WTC11 (cell line): ENCODE measurements around the gene PAPPA2. TPM values are rescaled to one million over a fixed set of nuclear protein-coding genes. Genes with fewer than 3 reads are reported as not detected.

ENCODE experiments used
- ATAC-seq: fragments of 200-7000 bp; cut with Tn5 transposase; 2 replicates; pipeline ENCODE4 v1.10.0; 2021; ENCODE audit warnings: mild to moderate bottlenecking, moderate library complexity
- CTCF ChIA-PET: fragments of 300-600 bp; sonication (Branson Sonifier 250); formaldehyde crosslinking; loops from one replicate; lab custom pipeline; 2021; ENCODE audit warnings: antibody characterized with exemption; lab: Charles Lee
- POLR2A ChIA-PET: fragments of 350-600 bp; sonication (Branson Sonifier 250); formaldehyde crosslinking; loops from one replicate; lab custom pipeline; 2021; ENCODE audit warnings: antibody characterized with exemption; lab: Charles Lee
- DNase-seq: peaks from one replicate; pipeline ENCODE4 v3.0.0; 2021; ENCODE audit warnings: low spot score
- H3K27ac Mint-ChIP-seq: 2 replicates; pipeline ENCODE4 v1.8.0; 2021; ENCODE audit warnings: mixed read lengths
- H3K27me3 Mint-ChIP-seq: 2 replicates; pipeline ENCODE4 v1.8.0; 2021; ENCODE audit warnings: low read depth, mild to moderate bottlenecking, moderate library complexity, mixed read lengths
- H3K36me3 Mint-ChIP-seq: 2 replicates; pipeline ENCODE4 v1.8.0; 2021; ENCODE audit warnings: mixed read lengths
- H3K4me1 Mint-ChIP-seq: 2 replicates; pipeline ENCODE4 v1.8.0; 2022; ENCODE audit warnings: mixed read lengths
- H3K4me3 Mint-ChIP-seq: 2 replicates; pipeline ENCODE4 v1.8.0; 2021; ENCODE audit warnings: mild to moderate bottlenecking, moderate library complexity, mixed read lengths
- H3K9me3 Mint-ChIP-seq: 2 replicates; pipeline ENCODE4 v1.8.0; 2021; ENCODE audit warnings: mixed read lengths
- CBFB ChIP-seq: sonication (generic); formaldehyde crosslinking; IDR thresholded peaks from 2 replicates; pipeline ENCODE4 v1.8.1; 2022; ENCODE audit warnings: mild to moderate bottlenecking, low read depth, missing genetic modification reagents
- E2F4 ChIP-seq: sonication (generic); formaldehyde crosslinking; IDR thresholded peaks from 2 replicates; pipeline ENCODE4 v1.8.1; 2022; ENCODE audit warnings: low read depth, mild to moderate bottlenecking, moderate library complexity, missing genetic modification reagents, borderline replicate concordance
- FOXK1 ChIP-seq: sonication (generic); formaldehyde crosslinking; IDR thresholded peaks from 2 replicates; pipeline ENCODE4 v1.8.0; 2022; ENCODE audit warnings: mild to moderate bottlenecking, moderate library complexity, missing genetic modification reagents
- GTF2I ChIP-seq: fragments of 250-450 bp; sonication (Bioruptor Pico); conservative IDR thresholded peaks from 2 replicates; pipeline ENCODE4 v1.4.0; 2021; ENCODE audit warnings: mild to moderate bottlenecking
- JUN ChIP-seq: sonication (generic); formaldehyde crosslinking; IDR thresholded peaks from 2 replicates; pipeline ENCODE4 v1.8.0; 2023; ENCODE audit warnings: mild to moderate bottlenecking, missing genetic modification reagents
- KAT7 ChIP-seq: sonication (generic); formaldehyde crosslinking; IDR thresholded peaks from 2 replicates; pipeline ENCODE4 v1.8.1; 2023; ENCODE audit warnings: missing genetic modification reagents, mild to moderate bottlenecking, borderline replicate concordance
- MLX ChIP-seq: sonication (generic); formaldehyde crosslinking; IDR thresholded peaks from 2 replicates; pipeline ENCODE4 v1.8.1; 2023; ENCODE audit warnings: mild to moderate bottlenecking, missing genetic modification reagents, moderate library complexity
- MXD4 ChIP-seq: fragments of 250-450 bp; sonication (Bioruptor Pico); IDR thresholded peaks from 2 replicates; pipeline ENCODE4 v1.8.0; 2021; ENCODE audit warnings: mild to moderate bottlenecking, moderate library complexity, borderline replicate concordance
- MYBL2 ChIP-seq: sonication (generic); formaldehyde crosslinking; IDR thresholded peaks from 2 replicates; pipeline ENCODE4 v1.8.1; 2023; ENCODE audit warnings: mild to moderate bottlenecking, moderate library complexity, missing genetic modification reagents
- OVOL2 ChIP-seq: fragments of 250-450 bp; sonication (Bioruptor Pico); IDR thresholded peaks from 2 replicates; pipeline ENCODE4 v1.9.0; 2021; ENCODE audit warnings: mild to moderate bottlenecking, borderline replicate concordance
- SMAD4 ChIP-seq: sonication (generic); formaldehyde crosslinking; IDR thresholded peaks from 2 replicates; pipeline ENCODE4 v1.8.0; 2022; ENCODE audit warnings: mild to moderate bottlenecking, missing genetic modification reagents
- TCF7 ChIP-seq: sonication (generic); formaldehyde crosslinking; IDR thresholded peaks from 2 replicates; pipeline ENCODE4 v1.8.0; 2022; ENCODE audit warnings: mild to moderate bottlenecking, low read depth, missing genetic modification reagents, moderate library complexity
- TP53 ChIP-seq: sonication (generic); formaldehyde crosslinking; IDR thresholded peaks from 2 replicates; pipeline ENCODE4 v1.8.1; 2023; ENCODE audit warnings: mild to moderate bottlenecking, missing genetic modification reagents
- USF1 ChIP-seq: sonication (generic); formaldehyde crosslinking; IDR thresholded peaks from 2 replicates; pipeline ENCODE4 v1.8.0; 2022; ENCODE audit warnings: mild to moderate bottlenecking, missing genetic modification reagents
- ZBTB21 ChIP-seq: sonication (generic); formaldehyde crosslinking; IDR thresholded peaks from 2 replicates; pipeline ENCODE4 v1.8.1; 2023; ENCODE audit warnings: mild to moderate bottlenecking, missing genetic modification reagents, borderline replicate concordance
- ZNF416 ChIP-seq: fragments of 250-450 bp; sonication (Bioruptor Pico); IDR thresholded peaks from 2 replicates; pipeline ENCODE4 v1.9.0; 2021; ENCODE audit warnings: mild to moderate bottlenecking, inconsistent platforms
- total RNA-seq: library from RNA; stranded (reverse); gene quantifications from 3 replicates; pipeline ENCODE4 v1.2.3, GENCODE V29; 2021
- TF ChIP-seq, protein P1 (sequence below): sonication (generic); formaldehyde crosslinking; IDR thresholded peaks from 2 replicates; pipeline ENCODE4 v1.8.1; 2023; ENCODE audit warnings: mild to moderate bottlenecking, missing genetic modification reagents, borderline replicate concordance
- TF ChIP-seq, protein P2 (sequence below): sonication (generic); formaldehyde crosslinking; IDR thresholded peaks from 2 replicates; pipeline ENCODE4 v1.8.0; 2022; ENCODE audit warnings: mild to moderate bottlenecking, missing genetic modification reagents
- TF ChIP-seq, protein P3 (sequence below): fragments of 250-450 bp; sonication (Bioruptor Pico); conservative IDR thresholded peaks from 2 replicates; pipeline ENCODE4 v1.9.0; 2021; ENCODE audit warnings: mild to moderate bottlenecking
- TF ChIP-seq, protein P4 (sequence below): sonication (generic); formaldehyde crosslinking; conservative IDR thresholded peaks from 2 replicates; pipeline ENCODE4 v1.8.1; 2023; ENCODE audit warnings: mild to moderate bottlenecking, low read depth, missing genetic modification reagents, moderate library complexity

PAPPA2 gene
- total RNA-seq, 1 experiment from 2014 or later, result 0.74 TPM

- no peak overlapping the region for H3K27ac Mint-ChIP-seq
- H3K4me1 Mint-ChIP-seq, result no peaks in the 10 kb centered on the region; the same call in 1 of the 2 replicates
- no peaks in the 10 kb centered on the region for H3K9me3 Mint-ChIP-seq
- no peak for TF ChIP-seq SMAD4 (CRISPR knock-in tag)
- TF ChIP-seq CBFB (CRISPR knock-in tag), result no peak
- TF ChIP-seq USF1 (CRISPR knock-in tag), result no peak
- no peak for TF ChIP-seq MXD4
- TF ChIP-seq, protein P1, sequence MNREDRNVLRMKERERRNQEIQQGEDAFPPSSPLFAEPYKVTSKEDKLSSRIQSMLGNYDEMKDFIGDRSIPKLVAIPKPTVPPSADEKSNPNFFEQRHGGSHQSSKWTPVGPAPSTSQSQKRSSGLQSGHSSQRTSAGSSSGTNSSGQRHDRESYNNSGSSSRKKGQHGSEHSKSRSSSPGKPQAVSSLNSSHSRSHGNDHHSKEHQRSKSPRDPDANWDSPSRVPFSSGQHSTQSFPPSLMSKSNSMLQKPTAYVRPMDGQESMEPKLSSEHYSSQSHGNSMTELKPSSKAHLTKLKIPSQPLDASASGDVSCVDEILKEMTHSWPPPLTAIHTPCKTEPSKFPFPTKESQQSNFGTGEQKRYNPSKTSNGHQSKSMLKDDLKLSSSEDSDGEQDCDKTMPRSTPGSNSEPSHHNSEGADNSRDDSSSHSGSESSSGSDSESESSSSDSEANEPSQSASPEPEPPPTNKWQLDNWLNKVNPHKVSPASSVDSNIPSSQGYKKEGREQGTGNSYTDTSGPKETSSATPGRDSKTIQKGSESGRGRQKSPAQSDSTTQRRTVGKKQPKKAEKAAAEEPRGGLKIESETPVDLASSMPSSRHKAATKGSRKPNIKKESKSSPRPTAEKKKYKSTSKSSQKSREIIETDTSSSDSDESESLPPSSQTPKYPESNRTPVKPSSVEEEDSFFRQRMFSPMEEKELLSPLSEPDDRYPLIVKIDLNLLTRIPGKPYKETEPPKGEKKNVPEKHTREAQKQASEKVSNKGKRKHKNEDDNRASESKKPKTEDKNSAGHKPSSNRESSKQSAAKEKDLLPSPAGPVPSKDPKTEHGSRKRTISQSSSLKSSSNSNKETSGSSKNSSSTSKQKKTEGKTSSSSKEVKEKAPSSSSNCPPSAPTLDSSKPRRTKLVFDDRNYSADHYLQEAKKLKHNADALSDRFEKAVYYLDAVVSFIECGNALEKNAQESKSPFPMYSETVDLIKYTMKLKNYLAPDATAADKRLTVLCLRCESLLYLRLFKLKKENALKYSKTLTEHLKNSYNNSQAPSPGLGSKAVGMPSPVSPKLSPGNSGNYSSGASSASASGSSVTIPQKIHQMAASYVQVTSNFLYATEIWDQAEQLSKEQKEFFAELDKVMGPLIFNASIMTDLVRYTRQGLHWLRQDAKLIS, result no peak
- TF ChIP-seq JUN (CRISPR knock-in tag), result no peak
- no peak for TF ChIP-seq MYBL2 (CRISPR knock-in tag)
- TF ChIP-seq KAT7, result no peak
- TF ChIP-seq, protein P2, sequence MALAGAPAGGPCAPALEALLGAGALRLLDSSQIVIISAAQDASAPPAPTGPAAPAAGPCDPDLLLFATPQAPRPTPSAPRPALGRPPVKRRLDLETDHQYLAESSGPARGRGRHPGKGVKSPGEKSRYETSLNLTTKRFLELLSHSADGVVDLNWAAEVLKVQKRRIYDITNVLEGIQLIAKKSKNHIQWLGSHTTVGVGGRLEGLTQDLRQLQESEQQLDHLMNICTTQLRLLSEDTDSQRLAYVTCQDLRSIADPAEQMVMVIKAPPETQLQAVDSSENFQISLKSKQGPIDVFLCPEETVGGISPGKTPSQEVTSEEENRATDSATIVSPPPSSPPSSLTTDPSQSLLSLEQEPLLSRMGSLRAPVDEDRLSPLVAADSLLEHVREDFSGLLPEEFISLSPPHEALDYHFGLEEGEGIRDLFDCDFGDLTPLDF (CRISPR knock-in tag), result no peak
- no peak for TF ChIP-seq TCF7 (CRISPR knock-in tag)
- no peak for TF ChIP-seq E2F4 (CRISPR knock-in tag)
- TF ChIP-seq ZNF416 (CRISPR knock-in tag), result no peak
- TF ChIP-seq MLX (CRISPR knock-in tag), result no peak
- TF ChIP-seq FOXK1, result no peak
- TF ChIP-seq OVOL2 (CRISPR knock-in tag), result no peak
- no peak for TF ChIP-seq TP53 (CRISPR knock-in tag)
- no peak for DNase-seq
- no peaks in the 10 kb centered on the region for H3K36me3 Mint-ChIP-seq
- H3K27me3 Mint-ChIP-seq, result no peaks in the 10 kb centered on the region; the same call in 1 of the 2 replicates
- ChIA-PET POLR2A (no interaction called here), CTCF (interaction anchor here (0.8 to 1.2 kb wide), 4 partner anchors 19 to 172 kb away, joined by 3 to 5 read pairs (median 4); no protein-coding TSS in a partner anchor)
- no peak overlapping the region for H3K4me3 Mint-ChIP-seq
- no peak for ATAC-seq
Observed at GRCh38 chr1:176877557-176877956, 414.6 kb downstream of the PAPPA2 start.

- Mint-ChIP-seq H3K4me1 (no peaks in the 10 kb centered on the region; the same call in 1 of the 2 replicates), H3K27ac (no peak overlapping the region), H3K36me3 (no peaks in the 10 kb centered on the region), H3K27me3 (no peaks in the 10 kb centered on the region; the same call in 1 of the 2 replicates), H3K4me3 (no peak overlapping the region), H3K9me3 (no peaks in the 10 kb centered on the region)
- ATAC-seq (peak; percentile 90), DNase-seq (peak; percentile 59)
- ChIA-PET CTCF (interaction anchor here (0.7 to 1.7 kb wide), 8 partner anchors 17 to 504 kb away, joined by 3 to 5 read pairs (median 4); no protein-coding TSS in a partner anchor), POLR2A (no interaction called here)
- TF ChIP-seq GTF2I (no peak), ZBTB21 (CRISPR knock-in tag) (no peak)
- TF ChIP-seq, protein P3, sequence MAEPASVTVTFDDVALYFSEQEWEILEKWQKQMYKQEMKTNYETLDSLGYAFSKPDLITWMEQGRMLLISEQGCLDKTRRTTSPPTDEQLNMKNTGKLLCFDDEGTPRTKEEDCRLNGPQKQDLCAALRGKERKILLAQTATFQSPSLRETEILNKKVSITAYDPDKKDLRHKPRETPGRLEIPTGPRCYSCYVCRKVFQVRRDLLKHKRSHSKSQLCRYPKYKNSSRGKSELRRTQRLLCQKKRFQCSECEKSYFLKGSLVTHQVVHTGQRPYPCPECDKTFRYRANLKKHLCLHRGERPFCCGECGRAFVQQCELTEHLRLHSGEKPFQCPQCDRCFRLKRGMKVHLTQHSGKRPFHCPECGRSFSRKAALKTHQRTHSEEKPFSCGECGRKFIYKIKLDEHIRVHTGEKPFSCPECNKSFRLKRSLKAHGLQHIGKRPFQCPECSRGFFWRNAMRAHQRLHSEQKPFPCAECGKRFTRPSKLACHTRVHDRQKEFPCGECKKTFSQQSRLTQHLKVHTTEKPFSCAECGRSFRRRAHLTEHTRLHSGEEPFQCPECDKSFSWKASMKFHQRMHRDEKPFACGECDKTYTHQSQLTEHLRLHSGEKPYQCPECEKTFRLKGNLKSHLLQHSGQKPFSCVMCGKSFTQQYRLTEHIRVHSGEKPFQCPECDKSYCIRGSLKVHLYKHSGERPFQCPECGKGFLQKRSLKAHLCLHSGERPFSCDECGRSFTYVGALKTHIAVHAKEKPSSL (CRISPR knock-in tag), result no peak
- TF ChIP-seq, protein P4, sequence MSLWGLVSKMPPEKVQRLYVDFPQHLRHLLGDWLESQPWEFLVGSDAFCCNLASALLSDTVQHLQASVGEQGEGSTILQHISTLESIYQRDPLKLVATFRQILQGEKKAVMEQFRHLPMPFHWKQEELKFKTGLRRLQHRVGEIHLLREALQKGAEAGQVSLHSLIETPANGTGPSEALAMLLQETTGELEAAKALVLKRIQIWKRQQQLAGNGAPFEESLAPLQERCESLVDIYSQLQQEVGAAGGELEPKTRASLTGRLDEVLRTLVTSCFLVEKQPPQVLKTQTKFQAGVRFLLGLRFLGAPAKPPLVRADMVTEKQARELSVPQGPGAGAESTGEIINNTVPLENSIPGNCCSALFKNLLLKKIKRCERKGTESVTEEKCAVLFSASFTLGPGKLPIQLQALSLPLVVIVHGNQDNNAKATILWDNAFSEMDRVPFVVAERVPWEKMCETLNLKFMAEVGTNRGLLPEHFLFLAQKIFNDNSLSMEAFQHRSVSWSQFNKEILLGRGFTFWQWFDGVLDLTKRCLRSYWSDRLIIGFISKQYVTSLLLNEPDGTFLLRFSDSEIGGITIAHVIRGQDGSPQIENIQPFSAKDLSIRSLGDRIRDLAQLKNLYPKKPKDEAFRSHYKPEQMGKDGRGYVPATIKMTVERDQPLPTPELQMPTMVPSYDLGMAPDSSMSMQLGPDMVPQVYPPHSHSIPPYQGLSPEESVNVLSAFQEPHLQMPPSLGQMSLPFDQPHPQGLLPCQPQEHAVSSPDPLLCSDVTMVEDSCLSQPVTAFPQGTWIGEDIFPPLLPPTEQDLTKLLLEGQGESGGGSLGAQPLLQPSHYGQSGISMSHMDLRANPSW (CRISPR knock-in tag), result no peak
- TF ChIP-seq, protein P2 (CRISPR knock-in tag), result no peak
Observed at GRCh38 chr1:176878750-176879536, 416.0 kb downstream of the PAPPA2 start.
